PC-9 (cell line): ENCODE results near the gene MTMR2. TPM values are rescaled to one million over a fixed set of nuclear protein-coding genes. Genes with fewer than 3 reads are reported as not detected.

Source experiments
- BruUV-seq: library from RNA; stranded (reverse); fragments of 400-500 nt; replicated peaks from 2 replicates; lab custom pipeline; 2021; lab: Mats Ljungman, UMichigan
- CTCF ChIA-PET: fragments of 300-600 bp; sonication (Branson Sonifier 250); formaldehyde crosslinking; loops from one replicate; lab custom pipeline; 2022; ENCODE audit warnings: antibody characterized with exemption; lab: Charles Lee
- POLR2A ChIA-PET: fragments of 300-600 bp; sonication (Branson Sonifier 250); formaldehyde crosslinking; loops from one replicate; lab custom pipeline; 2022; ENCODE audit warnings: antibody characterized with exemption; ENCODE audit not compliant: unreplicated experiment; lab: Charles Lee
- DNase-seq, 2 experiments: peaks; one replicate each; pipeline versions ENCODE4 v3.0.0 to v3.0.0-alpha.2; 2015 to 2022; ENCODE audit warnings: mixed read lengths in 1 of 2
- H2AFZ ChIP-seq: fragments of 200-600 bp; sonication (generic); 2 replicates; pipeline ENCODE4 v1.8.1; 2017; ENCODE audit warnings: antibody characterized with exemption
- H3F3A ChIP-seq: fragments of 200-600 bp; sonication (generic); 2 replicates; pipeline ENCODE4 v1.8.1; 2017; ENCODE audit warnings: antibody characterized with exemption, mild to moderate bottlenecking, low read depth; ENCODE audit not compliant: insufficient read depth
- H3K27ac ChIP-seq: fragments of 200-600 bp; sonication (generic); 2 replicates; pipeline ENCODE4 v1.6.1; 2016; ENCODE audit warnings: mixed run types
- H3K27me3 ChIP-seq: fragments of 200-600 bp; sonication (generic); 2 replicates; pipeline ENCODE4 v1.6.1; 2016; ENCODE audit warnings: low read depth, mixed run types; ENCODE audit not compliant: insufficient read depth
- H3K36me3 ChIP-seq: fragments of 200-600 bp; sonication (generic); 2 replicates; pipeline ENCODE4 v1.6.1; 2016; ENCODE audit warnings: low read depth, mixed run types
- H3K4me1 ChIP-seq: fragments of 200-600 bp; sonication (generic); replicated peaks from 2 replicates; pipeline ENCODE4 v1.6.1; 2016; ENCODE audit warnings: mixed run types; ENCODE audit not compliant: insufficient read depth
- H3K4me2 ChIP-seq: fragments of 200-600 bp; sonication (generic); 2 replicates; pipeline ENCODE4 v1.6.1; 2017; ENCODE audit warnings: mixed run types
- H3K4me3 ChIP-seq: fragments of 200-600 bp; sonication (generic); 2 replicates; pipeline ENCODE4 v1.6.1; 2016; ENCODE audit warnings: mixed run types
- H3K79me2 ChIP-seq: fragments of 200-600 bp; sonication (generic); 2 replicates; pipeline ENCODE4 v1.6.1; 2017; ENCODE audit warnings: low read depth, mixed run types
- H3K9me2 ChIP-seq: fragments of 200-600 bp; sonication (generic); 2 replicates; pipeline ENCODE4 v1.8.1; 2017; ENCODE audit warnings: mild to moderate bottlenecking; ENCODE audit not compliant: insufficient read depth
- H3K9me3 ChIP-seq: fragments of 200-600 bp; sonication (generic); 2 replicates; pipeline ENCODE4 v1.8.1; 2016; ENCODE audit warnings: low read depth; ENCODE audit not compliant: insufficient read depth
- H4K20me1 ChIP-seq: fragments of 200-600 bp; sonication (generic); 2 replicates; pipeline ENCODE4 v1.8.1; 2017; ENCODE audit not compliant: insufficient read depth
- CTCF ChIP-seq: fragments of 200-600 bp; sonication (generic); conservative IDR thresholded peaks from 2 replicates; pipeline ENCODE4 v1.6.1; 2017; ENCODE audit warnings: mixed run types, antibody characterized with exemption, mild to moderate bottlenecking, moderate library complexity
- EZH2 ChIP-seq: fragments of 200-600 bp; sonication (generic); IDR thresholded peaks from 2 replicates; pipeline ENCODE4 v1.8.0; 2017; ENCODE audit warnings: antibody characterized with exemption, low read depth
- intact Hi-C: fragments of 100-400 bp; cut with micrococcal nuclease; formaldehyde crosslinking; loops from one replicate; pipeline ENCODE4 v1.10.0; 2022; ENCODE audit not compliant: unreplicated experiment
- total RNA-seq: library from RNA; stranded (reverse); gene quantifications from 2 replicates; pipeline ENCODE4 v1.2.3, GENCODE V29; 2021

Gene MTMR2
- total RNA-seq, 1 experiment from 2014 or later, result 60.7 TPM

- no peak overlapping the region for H3K4me2 ChIP-seq
- H2AFZ ChIP-seq, result no peak overlapping the region
- no peaks in the 10 kb centered on the region for H3K79me2 ChIP-seq
- no peak for TF ChIP-seq EZH2
- no peak for TF ChIP-seq CTCF
- no peaks in the 10 kb centered on the region for H3K9me2 ChIP-seq
- H3K4me3 ChIP-seq, result no peak overlapping the region
- no peaks in the 10 kb centered on the region for H3K27me3 ChIP-seq
- H3F3A ChIP-seq, result no peaks in the 10 kb centered on the region
- no peaks in the 10 kb centered on the region for H3K9me3 ChIP-seq
- no peak for DNase-seq
- intact Hi-C loops, result no loop called here
- H3K36me3 ChIP-seq, result peaks cover 32% of the 10 kb centered on the region; the same call in 1 of the 2 replicates
- H4K20me1 ChIP-seq, result no peaks in the 10 kb centered on the region
- POLR2A ChIA-PET, result interaction anchor here (0.7 kb wide), 1 partner anchor 743 kb away, joined by 3 read pairs; no protein-coding TSS in a partner anchor
- no peaks in the 10 kb centered on the region for H3K4me1 ChIP-seq
- CTCF ChIA-PET, result interaction anchor here (0.6 to 0.7 kb wide), 2 partner anchors 857 to 1188 kb away, joined by 3 to 4 read pairs; no protein-coding TSS in a partner anchor
- H3K27ac ChIP-seq, result no peak overlapping the region
- BruUV-seq, result no TSS peak
Observed at GRCh38 chr11:95803973-95804372, 119.9 kb downstream of the MTMR2 start.

- no peak overlapping the region for H3K4me3 ChIP-seq
- DNase-seq, result no peak
- peaks cover under 1% of the 10 kb centered on the region; the same call in 1 of the 2 replicates for H3K79me2 ChIP-seq
- no TSS peak for BruUV-seq
- intact Hi-C loops, result no loop called here
- H3K9me3 ChIP-seq, result no peaks in the 10 kb centered on the region
- H3K36me3 ChIP-seq, result peaks cover 32% of the 10 kb centered on the region; the same call in 1 of the 2 replicates
- no peaks in the 10 kb centered on the region for H3K4me1 ChIP-seq
- no peaks in the 10 kb centered on the region for H3F3A ChIP-seq
- H3K27me3 ChIP-seq, result no peaks in the 10 kb centered on the region
- H3K9me2 ChIP-seq, result no peaks in the 10 kb centered on the region
- H2AFZ ChIP-seq, result no peak overlapping the region
- ChIA-PET POLR2A (no interaction called here), CTCF (no interaction called here)
- H4K20me1 ChIP-seq, result no peaks in the 10 kb centered on the region
- no peak overlapping the region for H3K4me2 ChIP-seq
- TF ChIP-seq EZH2 (no peak), CTCF (no peak)
- no peak overlapping the region for H3K27ac ChIP-seq
Observed at GRCh38 chr11:95802806-95803205, 121.1 kb downstream of the MTMR2 start.

GRCh38 chr11:95800438-95800837 lies 123.5 kb downstream of the MTMR2 start:
- H2AFZ ChIP-seq, result no peak overlapping the region
- intact Hi-C loops, result no loop called here
- peaks cover 3% of the 10 kb centered on the region; the same call in 1 of the 2 replicates for H3F3A ChIP-seq
- DNase-seq, result no peak
- H3K27me3 ChIP-seq, result no peaks in the 10 kb centered on the region
- POLR2A ChIA-PET, result no interaction called here
- TF ChIP-seq CTCF (no peak), EZH2 (no peak)
- BruUV-seq, result no TSS peak
- H3K4me1 ChIP-seq, result no peaks in the 10 kb centered on the region
- H3K9me3 ChIP-seq, result no peaks in the 10 kb centered on the region
- H3K9me2 ChIP-seq, result no peaks in the 10 kb centered on the region
- CTCF ChIA-PET, result no interaction called here
- peaks cover 33% of the 10 kb centered on the region for H3K36me3 ChIP-seq
- H3K4me3 ChIP-seq, result no peak overlapping the region
- no peak overlapping the region for H3K4me2 ChIP-seq
- H3K27ac ChIP-seq, result no peak overlapping the region
- 0 out of 2 replicates have a peak, but pooled peaks cover 3% of the 10 kb centered on the region for H4K20me1 ChIP-seq
- peaks cover 18% of the 10 kb centered on the region for H3K79me2 ChIP-seq
